CD4-positive, alpha-beta T cell (primary cell): ENCODE data around the gene ATL1. TPM values are rescaled to one million over a fixed set of nuclear protein-coding genes. Genes with fewer than 3 reads are reported as not detected.

Experiments
- ATAC-seq: fragments of 200-7000 bp; cut with Tn5 transposase; one replicate; pipeline ENCODE4 v1.10.0; 2022; ENCODE audit warnings: mild to moderate bottlenecking; ENCODE audit not compliant: poor library complexity
- CTCF ChIA-PET: fragments of 350-600 bp; sonication (Branson Sonifier 250); formaldehyde crosslinking; loops from one replicate; lab custom pipeline; 2021; ENCODE audit warnings: antibody characterized with exemption, inconsistent platforms; lab: Charles Lee
- POLR2A ChIA-PET: fragments of 350-600 bp; sonication (Branson Sonifier 250); formaldehyde crosslinking; loops from one replicate; lab custom pipeline; 2021; ENCODE audit warnings: antibody characterized with exemption, inconsistent platforms; lab: Charles Lee
- DNase-seq, 14 experiments: peaks; one replicate each; pipeline ENCODE4 v3.0.0-alpha.2; 2013 to 2020; ENCODE audit warnings: mixed read lengths in 2 of 14
- H3K27ac ChIP-seq, 2 donors: one replicate each; pipeline versions ENCODE4 v1.5.1 to v1.7.0; 2013; ENCODE audit warnings: low read length in 2 of 2, low read depth in 1 of 2, mild to moderate bottlenecking in 1 of 2
- H3K27me3 ChIP-seq, 2 experiments: 1 replicate in 1 of 2; 2 replicates in 1 of 2; pipeline versions ENCODE4 v1.6.1 to v1.7.0; 2013; ENCODE audit warnings: low read length in 2 of 2, control low read depth in 1 of 2, mild to moderate bottlenecking in 1 of 2, moderate library complexity in 1 of 2; ENCODE audit not compliant: insufficient read depth in 2 of 2, control insufficient read depth in 1 of 2
- H3K36me3 ChIP-seq: one replicate; pipeline ENCODE4 v1.6.1; 2013; ENCODE audit warnings: low read length, control low read depth; ENCODE audit not compliant: insufficient read depth
- H3K4me1 ChIP-seq: one replicate; pipeline ENCODE4 v1.6.1; 2013; ENCODE audit warnings: low read length, control low read depth; ENCODE audit not compliant: insufficient read depth
- H3K4me3 ChIP-seq: one replicate; pipeline ENCODE4 v1.5.1; 2013; ENCODE audit warnings: mild to moderate bottlenecking, low read length, moderate library complexity
- H3K9me3 ChIP-seq, 2 experiments: 1 replicate in 1 of 2; 2 replicates in 1 of 2; pipeline versions ENCODE4 v1.6.1 to v1.7.0; 2013; ENCODE audit warnings: low read length in 2 of 2, mild to moderate bottlenecking in 2 of 2, control low read depth in 1 of 2, moderate library complexity in 1 of 2; ENCODE audit not compliant: control insufficient read depth in 1 of 2, insufficient read depth in 1 of 2
- H3K27ac Mint-ChIP-seq: one replicate; pipeline ENCODE4 v1.8.0; 2020; ENCODE audit warnings: mixed read lengths
- H3K27me3 Mint-ChIP-seq: one replicate; pipeline ENCODE4 v1.8.0; 2021; ENCODE audit warnings: mixed read lengths
- H3K36me3 Mint-ChIP-seq: one replicate; pipeline ENCODE4 v1.8.0; 2021; ENCODE audit warnings: low read depth, mixed read lengths
- H3K4me1 Mint-ChIP-seq: one replicate; pipeline ENCODE4 v1.8.0; 2021; ENCODE audit warnings: low read depth, mixed read lengths
- H3K4me3 Mint-ChIP-seq: one replicate; pipeline ENCODE4 v1.8.0; 2020; ENCODE audit warnings: mild to moderate bottlenecking, mixed read lengths
- H3K9me3 Mint-ChIP-seq: one replicate; pipeline ENCODE4 v1.8.0; 2020; ENCODE audit warnings: mixed read lengths
- CTCF ChIP-seq: fragments of 200-600 bp; IDR thresholded peaks from one replicate; pipeline ENCODE4 v1.8.0; 2022; ENCODE audit warnings: antibody characterized with exemption, mild to moderate bottlenecking
- intact Hi-C, 2 experiments: fragments of 100-400 bp; cut with DNase I in 1 of 2; cut with micrococcal nuclease in 1 of 2; formaldehyde crosslinking; loops; one replicate each; pipeline versions ENCODE4 v1.15.1 to v1.9.0; 2023 to 2025; cut with DNase I, micrococcal nuclease
- total RNA-seq, 174 experiments: library from RNA in 2 of 174; stranded (reverse) in 2 of 174; gene quantifications; one replicate each; pipeline ENCODE4 v1.2.3 and lab custom pipeline; 2021 to 2026

ATL1 gene
- total RNA-seq, 2 experiments from 2014 or later, result 1.2 TPM

DNA sequence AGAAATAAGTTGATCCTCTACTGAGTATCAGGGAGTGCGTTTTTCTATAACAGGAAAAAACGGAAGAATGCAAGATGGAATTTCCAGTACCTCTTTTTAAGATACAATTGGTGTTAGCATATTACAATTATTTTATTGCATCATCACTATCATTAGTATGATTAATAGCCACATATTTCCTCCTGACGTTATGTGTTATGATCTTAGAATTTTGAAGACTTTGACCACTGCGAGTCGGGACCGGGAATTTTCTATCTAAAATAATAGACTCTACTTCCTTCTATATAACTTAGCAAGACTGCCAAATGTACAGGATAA, 108.8 kb downstream of the ATL1 start:
- Histone ChIP-seq H3K27ac (no peak overlapping the region), H3K27me3 (no peaks in the 10 kb centered on the region), H3K4me3 (peak overlapping the region; percentile 71), H3K4me1 (peaks cover 13% of the 10 kb centered on the region), H3K9me3 (no peaks in the 10 kb centered on the region), H3K36me3 (peaks cover 2% of the 10 kb centered on the region)
- Mint-ChIP-seq H3K27ac (no peak overlapping the region), H3K4me1 (peaks cover 15% of the 10 kb centered on the region), H3K4me3 (no peak overlapping the region), H3K27me3 (no peaks in the 10 kb centered on the region), H3K36me3 (peaks cover 11% of the 10 kb centered on the region), H3K9me3 (no peaks in the 10 kb centered on the region)
- intact Hi-C loops, result no loop called here
- DNase-seq (no peak), ATAC-seq (no peak)
- POLR2A ChIA-PET, result interaction anchor here (0.8 to 1.0 kb wide), 2 partner anchors 124 to 192 kb away, joined by 3 read pairs; no protein-coding TSS in a partner anchor
- no peak for TF ChIP-seq CTCF
- CTCF ChIA-PET, result no interaction called here

- Histone ChIP-seq H3K4me1 (peaks cover 13% of the 10 kb centered on the region), H3K9me3 (no peaks in the 10 kb centered on the region), H3K4me3 (no peak overlapping the region), H3K36me3 (peaks cover 2% of the 10 kb centered on the region), H3K27ac (no peak overlapping the region), H3K27me3 (no peaks in the 10 kb centered on the region)
- intact Hi-C loops, result no loop called here
- DNase-seq (no peak), ATAC-seq (no peak)
- H3K4me1 Mint-ChIP-seq, result peaks cover 15% of the 10 kb centered on the region
- H3K27me3 Mint-ChIP-seq, result no peaks in the 10 kb centered on the region
- no peak for TF ChIP-seq CTCF
- POLR2A ChIA-PET, result no interaction called here
- peaks cover 9% of the 10 kb centered on the region for H3K36me3 Mint-ChIP-seq
- H3K4me3 Mint-ChIP-seq, result no peak overlapping the region
- no peaks in the 10 kb centered on the region for H3K9me3 Mint-ChIP-seq
- CTCF ChIA-PET, result no interaction called here
- no peak overlapping the region for H3K27ac Mint-ChIP-seq
These were observed 109.6 kb downstream of the ATL1 start for GRCh38 chr14:50669441-50669986.

DNA sequence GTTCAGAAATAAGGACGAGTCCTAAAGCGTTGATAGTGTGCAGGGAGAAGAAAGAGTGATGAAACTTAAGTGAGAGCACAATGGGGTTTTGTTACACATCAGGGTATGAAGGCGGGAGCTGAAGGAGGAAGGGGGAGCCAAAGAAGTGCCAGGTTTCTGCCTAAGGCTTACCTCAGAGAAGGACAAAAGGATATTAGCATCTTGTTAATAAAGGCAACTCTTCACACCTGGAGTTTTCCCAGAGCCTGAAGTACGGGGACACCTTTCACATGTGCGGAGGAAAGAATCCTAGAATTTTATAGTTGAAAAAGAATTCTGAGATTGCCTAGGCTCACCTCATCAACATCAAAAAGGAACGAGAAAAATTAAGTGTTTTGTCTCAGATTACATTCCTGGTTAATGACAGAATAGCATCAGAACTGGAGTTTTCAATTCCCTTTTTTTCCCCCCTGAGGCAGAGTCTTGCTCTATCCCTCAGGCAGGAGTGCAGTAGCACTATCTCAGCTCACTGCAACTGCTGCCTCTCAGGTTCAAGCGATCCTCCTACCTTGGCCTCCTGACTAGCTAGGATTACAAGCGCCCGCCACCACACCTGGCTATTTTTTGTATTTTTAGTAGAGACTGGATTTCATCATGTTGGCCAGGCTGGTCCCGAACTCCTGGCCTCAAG, 110.4 kb downstream of the ATL1 start:
- Mint-ChIP-seq H3K9me3 (no peaks in the 10 kb centered on the region), H3K36me3 (peaks cover 9% of the 10 kb centered on the region), H3K27ac (no peak overlapping the region), H3K4me1 (peaks cover 15% of the 10 kb centered on the region), H3K27me3 (no peaks in the 10 kb centered on the region), H3K4me3 (peak overlapping the region; percentile 34)
- TF ChIP-seq CTCF, result no peak
- no peak overlapping the region for H3K27ac ChIP-seq
- ATAC-seq, result no peak
- CTCF ChIA-PET, result no interaction called here
- H3K4me1 ChIP-seq, result peaks cover 13% of the 10 kb centered on the region
- H3K9me3 ChIP-seq, result no peaks in the 10 kb centered on the region
- no peaks in the 10 kb centered on the region for H3K36me3 ChIP-seq
- H3K27me3 ChIP-seq, result no peaks in the 10 kb centered on the region
- H3K4me3 ChIP-seq, result no peak overlapping the region
- intact Hi-C loops, result no loop called here
- POLR2A ChIA-PET, result no interaction called here
- DNase-seq, result no peak
